IMR-90 (cell line): ENCODE data around the gene WDR76. TPM values are rescaled to one million over a fixed set of nuclear protein-coding genes. Genes with fewer than 3 reads are reported as not detected.

Source experiments
- ATAC-seq: fragments of 200-7000 bp; cut with Tn5 transposase; 2 replicates; pipeline ENCODE4 v1.9.1; 2020; ENCODE audit warnings: low read depth, mild to moderate bottlenecking, moderate library complexity
- BruUV-seq: library from RNA; stranded (reverse); fragments of 400-500 nt; replicated peaks from 2 replicates; lab custom pipeline; 2021; lab: Mats Ljungman, UMichigan
- CTCF ChIA-PET: fragments of 300-600 bp; formaldehyde crosslinking; extraction: SDS; loops from one replicate; lab custom pipeline; 2021; ENCODE audit warnings: antibody characterized with exemption; lab: Yijun Ruan, JAX
- POLR2A ChIA-PET: fragments of 300-600 bp; sonication (Branson Sonifier 250); formaldehyde crosslinking; loops from one replicate; lab custom pipeline; 2022; ENCODE audit warnings: antibody characterized with exemption; ENCODE audit not compliant: unreplicated experiment; lab: Charles Lee
- DNase-seq: peaks from one replicate; pipeline ENCODE4 v3.0.0; 2013
- H2AFZ ChIP-seq: replicated peaks from 2 replicates; pipeline ENCODE3; 2013; ENCODE audit warnings: low read length, mild to moderate bottlenecking; ENCODE audit not compliant: poor library complexity
- H2AK5ac ChIP-seq: 2 replicates; pipeline ENCODE4 v1.6.1; 2013; ENCODE audit warnings: low read depth, low read length, inconsistent platforms
- H2AK9ac ChIP-seq: replicated peaks from 2 replicates; pipeline ENCODE3; 2013; ENCODE audit warnings: mild to moderate bottlenecking, low read depth, low read length, moderate library complexity; ENCODE audit not compliant: poor library complexity
- H2BK120ac ChIP-seq: 2 replicates; pipeline ENCODE4 v1.6.1; 2013; ENCODE audit warnings: low read depth, low read length, inconsistent platforms
- H2BK15ac ChIP-seq: 3 replicates; pipeline ENCODE4 v1.6.1; 2013; ENCODE audit warnings: low read depth, low read length, inconsistent platforms
- H2BK20ac ChIP-seq: 2 replicates; pipeline ENCODE4 v1.6.1; 2013; ENCODE audit warnings: low read depth, mild to moderate bottlenecking, inconsistent platforms, low read length, moderate library complexity
- H2BK5ac ChIP-seq: 2 replicates; pipeline ENCODE4 v1.6.1; 2013; ENCODE audit warnings: mild to moderate bottlenecking, low read depth, low read length, inconsistent platforms; ENCODE audit not compliant: poor library complexity, severe bottlenecking
- H3K14ac ChIP-seq: replicated peaks from 2 replicates; pipeline ENCODE4 v1.6.1; 2013; ENCODE audit warnings: low read depth, low read length, inconsistent platforms
- H3K18ac ChIP-seq: 2 replicates; pipeline ENCODE4 v1.6.1; 2013; ENCODE audit warnings: low read depth, low read length, control low read depth
- H3K23ac ChIP-seq: 2 replicates; pipeline ENCODE4 v1.6.1; 2013; ENCODE audit warnings: low read depth, low read length, inconsistent platforms
- H3K27ac ChIP-seq: 2 replicates; pipeline ENCODE4 v1.5.1; 2013; ENCODE audit warnings: mild to moderate bottlenecking, control low read depth, low read length; ENCODE audit not compliant: insufficient read depth
- H3K27me3 ChIP-seq: 2 replicates; pipeline ENCODE4 v1.6.1; 2013; ENCODE audit warnings: low read length; ENCODE audit not compliant: control insufficient read depth, insufficient read depth
- H3K36me3 ChIP-seq: 2 replicates; pipeline ENCODE4 v1.6.1; 2013; ENCODE audit warnings: low read length, mixed read lengths; ENCODE audit not compliant: control insufficient read depth, insufficient read depth
- H3K4ac ChIP-seq: 2 replicates; pipeline ENCODE4 v1.6.1; 2013; ENCODE audit warnings: low read depth, low read length, inconsistent platforms
- H3K4me1 ChIP-seq: 2 replicates; pipeline ENCODE4 v1.6.1; 2013; ENCODE audit warnings: low read length, mixed read lengths; ENCODE audit not compliant: control insufficient read depth, insufficient read depth
- H3K4me2 ChIP-seq: 2 replicates; pipeline ENCODE4 v1.6.1; 2013; ENCODE audit warnings: low read depth, mild to moderate bottlenecking, control low read depth, low read length, moderate library complexity
- H3K4me3 ChIP-seq: 2 replicates; pipeline ENCODE4 v1.5.1; 2013; ENCODE audit warnings: low read depth, mild to moderate bottlenecking, control low read depth, low read length, moderate library complexity; ENCODE audit not compliant: insufficient read depth
- H3K56ac ChIP-seq: 2 replicates; pipeline ENCODE4 v1.6.1; 2013; ENCODE audit warnings: low read length, inconsistent platforms; ENCODE audit not compliant: insufficient read depth; ENCODE audit errors: extremely low read depth
- H3K79me1 ChIP-seq, 2 experiments: 2 replicates each; pipeline ENCODE4 v1.6.1; 2013; ENCODE audit warnings: low read length in 2 of 2, inconsistent platforms in 1 of 2, low read depth in 1 of 2
- H3K9ac ChIP-seq: 2 replicates; pipeline ENCODE4 v1.6.1; 2013; ENCODE audit warnings: low read depth, low read length, control low read depth
- H3K9me1 ChIP-seq: 2 replicates; pipeline ENCODE4 v1.6.1; 2013; ENCODE audit warnings: low read length, inconsistent platforms; ENCODE audit not compliant: insufficient read depth
- H3K9me3 ChIP-seq: 2 replicates; pipeline ENCODE4 v1.6.1; 2013; ENCODE audit warnings: low read length; ENCODE audit not compliant: control insufficient read depth, insufficient read depth
- H4K20me1 ChIP-seq: 2 replicates; pipeline ENCODE4 v1.6.1; 2013; ENCODE audit warnings: low read length, inconsistent platforms; ENCODE audit not compliant: insufficient read depth
- H4K5ac ChIP-seq: 2 replicates; pipeline ENCODE4 v1.6.1; 2013; ENCODE audit warnings: mild to moderate bottlenecking, low read depth, low read length, control low read depth
- H4K8ac ChIP-seq, 2 experiments: 2 replicates each; pipeline ENCODE4 v1.6.1; 2013; ENCODE audit warnings: low read depth in 2 of 2, low read length in 2 of 2, control low read depth in 1 of 2, inconsistent platforms in 1 of 2
- H4K91ac ChIP-seq: 2 replicates; pipeline ENCODE4 v1.6.1; 2013; ENCODE audit warnings: low read depth, low read length, inconsistent platforms; ENCODE audit not compliant: insufficient read depth
- BHLHE40 ChIP-seq: fragments of 150-350 bp; IDR thresholded peaks from 2 replicates; pipeline ENCODE4 v1.6.1; 2016; ENCODE audit warnings: mild to moderate bottlenecking, low read depth, low read length
- CEBPB ChIP-seq: IDR thresholded peaks from 2 replicates; pipeline ENCODE4 v1.6.1; 2012; ENCODE audit warnings: low read depth, low read length, improper control_type of control experiment
- CHD1 ChIP-seq: IDR thresholded peaks from 2 replicates; pipeline ENCODE4 v1.6.1; 2012; ENCODE audit warnings: low read depth, low read length, improper control_type of control experiment
- FOS ChIP-seq: fragments of 150-350 bp; IDR thresholded peaks from 2 replicates; pipeline ENCODE4 v1.6.1; 2016; ENCODE audit warnings: low read depth, low read length
- MAFK ChIP-seq: IDR thresholded peaks from 2 replicates; pipeline ENCODE4 v1.6.1; 2012; ENCODE audit warnings: low read depth, low read length, improper control_type of control experiment
- MAZ ChIP-seq: IDR thresholded peaks from 2 replicates; pipeline ENCODE4 v1.6.1; 2012; ENCODE audit warnings: low read depth, mild to moderate bottlenecking, low read length, improper control_type of control experiment, moderate library complexity, borderline replicate concordance
- NFE2L2 ChIP-seq: fragments of 150-350 bp; IDR thresholded peaks from 2 replicates; pipeline ENCODE4 v1.6.1; 2016; ENCODE audit warnings: low read depth, mild to moderate bottlenecking, low read length
- POLR2A ChIP-seq: IDR thresholded peaks from 2 replicates; pipeline ENCODE4 v1.6.1; 2012; ENCODE audit warnings: mild to moderate bottlenecking, low read depth, low read length
- RAD21 ChIP-seq: IDR thresholded peaks from 2 replicates; pipeline ENCODE4 v1.6.1; 2012; ENCODE audit warnings: low read length, improper control_type of control experiment
- RCOR1 ChIP-seq: IDR thresholded peaks from 2 replicates; pipeline ENCODE4 v1.6.1; 2012; ENCODE audit warnings: mild to moderate bottlenecking, low read length, improper control_type of control experiment; ENCODE audit not compliant: insufficient replicate concordance
- RFX5 ChIP-seq: IDR thresholded peaks from 2 replicates; pipeline ENCODE4 v1.8.0; 2012; ENCODE audit warnings: low read depth, mild to moderate bottlenecking, low read length, moderate library complexity
- SMC3 ChIP-seq: fragments of 150-350 bp; IDR thresholded peaks from 2 replicates; pipeline ENCODE4 v1.6.1; 2016; ENCODE audit warnings: low read depth, mild to moderate bottlenecking, antibody characterized with exemption, low read length, moderate library complexity
- WGBS, 2 experiments: methylation state at CpG; one replicate each; pipeline versions ENCODE4 v1.1.5 to v1.1.7; 2013; ENCODE audit warnings: missing lambda C conversion rate in 2 of 2; ENCODE audit not compliant: insufficient read length in 1 of 2; ENCODE audit errors: extremely low coverage in 2 of 2; 5-methylcytosine and 5-hydroxymethylcytosine counted together
- dilution Hi-C: fragments of 300-500 bp; cut with HindIII; formaldehyde crosslinking; loops from one replicate; pipeline ENCODE4 v1.14.3; 2018; ENCODE audit warnings: low sequenced_read_pairs; ENCODE audit not compliant: unreplicated experiment
- in situ Hi-C: fragments of 300-500 bp; cut with MboI; formaldehyde crosslinking; loops from 3 replicates; pipeline ENCODE4 v1.14.3; 2019; ENCODE audit warnings: low sequenced_read_pairs, inconsistent platforms, mixed read lengths
- intact Hi-C: fragments of 100-400 bp; cut with micrococcal nuclease; formaldehyde crosslinking; loops from 2 replicates; pipeline ENCODE4 v1.10.0; 2022
- polyA plus RNA-seq, 3 experiments: library from polyadenylated mRNA; depleted of rRNA; stranded (reverse); fragments of >200 nt; gene quantifications; 2 replicates each; pipeline ENCODE4 v1.2.3, GENCODE V29; 2012; ENCODE audit warnings: low replicate concordance in 1 of 3
- total RNA-seq: library from RNA; depleted of rRNA; stranded (reverse); fragments of >200 nt; gene quantifications from 2 replicates; pipeline ENCODE4 v1.2.3, GENCODE V29; 2012
- TF ChIP-seq, protein P1 (sequence below): fragments of 150-350 bp; IDR thresholded peaks from 2 replicates; pipeline ENCODE4 v1.6.1; 2016; ENCODE audit warnings: low read depth, mild to moderate bottlenecking, low read length, moderate library complexity, borderline replicate concordance
- TF ChIP-seq, protein P2 (sequence below): conservative IDR thresholded peaks from 2 replicates; pipeline ENCODE4 v1.5.1; 2012; ENCODE audit warnings: mild to moderate bottlenecking, low read depth, low read length, improper control_type of control experiment
- TF ChIP-seq, protein P3 (sequence below): fragments of 150-350 bp; IDR thresholded peaks from 2 replicates; pipeline ENCODE4 v1.6.1; 2017; ENCODE audit warnings: mild to moderate bottlenecking, antibody characterized with exemption, low read length, low read depth

The WDR76 gene
- total and polyA plus RNA-seq, 2 of the 4 experiments (the other 2 are of a cell fraction), result 4.8 to 25.8 TPM

DNA sequence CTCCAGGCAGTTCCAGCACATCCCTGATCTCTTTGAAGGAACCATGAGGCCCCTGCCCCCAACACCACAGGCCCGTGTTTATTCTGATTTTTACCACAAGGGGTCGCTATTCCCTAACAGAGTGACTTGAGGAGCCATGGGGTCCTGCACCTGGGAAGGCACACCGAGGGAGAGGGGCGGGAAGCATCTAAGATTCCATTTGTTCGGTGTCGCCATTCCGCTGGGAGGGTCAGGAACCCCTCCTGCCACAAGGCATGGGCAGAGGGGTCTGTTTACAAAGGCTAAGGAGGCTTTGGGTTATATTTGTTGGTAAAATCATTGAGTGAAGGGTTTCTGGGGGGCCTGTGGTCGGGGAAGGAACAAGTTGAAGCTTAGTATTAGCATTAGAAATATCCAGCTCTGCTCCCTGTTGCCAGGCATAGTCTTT is 77.1 kb downstream of the WDR76 start:
- H2BK120ac ChIP-seq, result peak overlapping the region; percentile 59; the same call in 1 of the 2 replicates
- H4K91ac ChIP-seq, result peak overlapping the region; percentile 39; the same call in 1 of the 2 replicates
- H3K27ac ChIP-seq, result no peak overlapping the region
- intact Hi-C loops (loop anchor here (1.0 to 5.0 kb wide), 4 partner anchors 162 to 598 kb away; partner anchors contain the start of gene GOLM2), in situ Hi-C loops (loop anchor here (5.0 to 25.0 kb wide), 2 partner anchors 158 to 313 kb away; no protein-coding TSS in a partner anchor), dilution Hi-C loops (loop anchor here (10.0 kb wide), 1 partner anchor 311 kb away; no protein-coding TSS in a partner anchor)
- DNase-seq (peak; percentile 58), ATAC-seq (peak; percentile 94)
- no peak overlapping the region for H3K4me3 ChIP-seq
- peak overlapping the region; percentile 62 for H3K14ac ChIP-seq
- H3K56ac ChIP-seq, result no peak overlapping the region
- no peak overlapping the region for H4K5ac ChIP-seq
- H2BK20ac ChIP-seq, result peak overlapping the region; percentile 55; the same call in 1 of the 2 replicates
- no peaks in the 10 kb centered on the region for H4K20me1 ChIP-seq
- no peak overlapping the region for H2BK5ac ChIP-seq
- H3K4me1 ChIP-seq, result peaks cover 5% of the 10 kb centered on the region; the same call in 1 of the 2 replicates
- no peak overlapping the region for H3K18ac ChIP-seq
- peak overlapping the region; percentile 64 for H3K4ac ChIP-seq
- peak overlapping the region; percentile 81 for H2AFZ ChIP-seq
- peak overlapping the region; percentile 22 for H2AK9ac ChIP-seq
- H2AK5ac ChIP-seq, result peak overlapping the region; percentile 89; the same call in 1 of the 2 replicates
- no peak overlapping the region for H3K9ac ChIP-seq
- no peak overlapping the region for H3K23ac ChIP-seq
- no peak overlapping the region for H3K4me2 ChIP-seq
- H2BK15ac ChIP-seq, result peak overlapping the region; percentile 48; the same call in 1 of the 3 replicates
- 5% methylated on average over 3 of the region's 8 CpGs; no CpG with 5 or more reads in 1 of the 2 experiments for WGBS, 2 experiments
- no peaks in the 10 kb centered on the region for H3K9me3 ChIP-seq
- no TSS peak for BruUV-seq
- CTCF ChIA-PET, result interaction anchor here (0.5 to 1.3 kb wide), 10 partner anchors 32 to 328 kb away, joined by 3 to 9 read pairs (median 3); no protein-coding TSS in a partner anchor
- no peaks in the 10 kb centered on the region for H3K79me1 ChIP-seq
- POLR2A ChIA-PET, result no interaction called here
- no peaks in the 10 kb centered on the region for H3K27me3 ChIP-seq
- H4K8ac ChIP-seq, result peak overlapping the region in 1 of 2 experiments; percentile 47; a peak in 1 of 4 replicates
- H3K36me3 ChIP-seq, result no peaks in the 10 kb centered on the region
- peaks cover 9% of the 10 kb centered on the region; the same call in 1 of the 2 replicates for H3K9me1 ChIP-seq
- peak; percentile 96 for TF ChIP-seq SMC3
- no peak for TF ChIP-seq RFX5
- no peak for TF ChIP-seq BHLHE40
- no peak for TF ChIP-seq CEBPB
- no peak for TF ChIP-seq CHD1
- no peak for TF ChIP-seq FOS
- TF ChIP-seq, protein P1, sequence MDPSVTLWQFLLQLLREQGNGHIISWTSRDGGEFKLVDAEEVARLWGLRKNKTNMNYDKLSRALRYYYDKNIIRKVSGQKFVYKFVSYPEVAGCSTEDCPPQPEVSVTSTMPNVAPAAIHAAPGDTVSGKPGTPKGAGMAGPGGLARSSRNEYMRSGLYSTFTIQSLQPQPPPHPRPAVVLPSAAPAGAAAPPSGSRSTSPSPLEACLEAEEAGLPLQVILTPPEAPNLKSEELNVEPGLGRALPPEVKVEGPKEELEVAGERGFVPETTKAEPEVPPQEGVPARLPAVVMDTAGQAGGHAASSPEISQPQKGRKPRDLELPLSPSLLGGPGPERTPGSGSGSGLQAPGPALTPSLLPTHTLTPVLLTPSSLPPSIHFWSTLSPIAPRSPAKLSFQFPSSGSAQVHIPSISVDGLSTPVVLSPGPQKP, result no peak
- TF ChIP-seq, protein P2, sequence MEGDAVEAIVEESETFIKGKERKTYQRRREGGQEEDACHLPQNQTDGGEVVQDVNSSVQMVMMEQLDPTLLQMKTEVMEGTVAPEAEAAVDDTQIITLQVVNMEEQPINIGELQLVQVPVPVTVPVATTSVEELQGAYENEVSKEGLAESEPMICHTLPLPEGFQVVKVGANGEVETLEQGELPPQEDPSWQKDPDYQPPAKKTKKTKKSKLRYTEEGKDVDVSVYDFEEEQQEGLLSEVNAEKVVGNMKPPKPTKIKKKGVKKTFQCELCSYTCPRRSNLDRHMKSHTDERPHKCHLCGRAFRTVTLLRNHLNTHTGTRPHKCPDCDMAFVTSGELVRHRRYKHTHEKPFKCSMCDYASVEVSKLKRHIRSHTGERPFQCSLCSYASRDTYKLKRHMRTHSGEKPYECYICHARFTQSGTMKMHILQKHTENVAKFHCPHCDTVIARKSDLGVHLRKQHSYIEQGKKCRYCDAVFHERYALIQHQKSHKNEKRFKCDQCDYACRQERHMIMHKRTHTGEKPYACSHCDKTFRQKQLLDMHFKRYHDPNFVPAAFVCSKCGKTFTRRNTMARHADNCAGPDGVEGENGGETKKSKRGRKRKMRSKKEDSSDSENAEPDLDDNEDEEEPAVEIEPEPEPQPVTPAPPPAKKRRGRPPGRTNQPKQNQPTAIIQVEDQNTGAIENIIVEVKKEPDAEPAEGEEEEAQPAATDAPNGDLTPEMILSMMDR, result peak; percentile 94
- 0 out of 2 replicates have a peak, but pooled peaks have one; percentile 32 for TF ChIP-seq MAZ
- no peak for TF ChIP-seq RCOR1
- no peak for TF ChIP-seq MAFK
- TF ChIP-seq, protein P3, sequence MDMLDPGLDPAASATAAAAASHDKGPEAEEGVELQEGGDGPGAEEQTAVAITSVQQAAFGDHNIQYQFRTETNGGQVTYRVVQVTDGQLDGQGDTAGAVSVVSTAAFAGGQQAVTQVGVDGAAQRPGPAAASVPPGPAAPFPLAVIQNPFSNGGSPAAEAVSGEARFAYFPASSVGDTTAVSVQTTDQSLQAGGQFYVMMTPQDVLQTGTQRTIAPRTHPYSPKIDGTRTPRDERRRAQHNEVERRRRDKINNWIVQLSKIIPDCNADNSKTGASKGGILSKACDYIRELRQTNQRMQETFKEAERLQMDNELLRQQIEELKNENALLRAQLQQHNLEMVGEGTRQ, result no peak
- TF ChIP-seq POLR2A, result no peak
- no peak for TF ChIP-seq NFE2L2
- peak; percentile 97 for TF ChIP-seq RAD21
